HG03097 (cell line): ENCODE data around the gene BTBD18.

Experiments
- ATAC-seq: cut with Tn5 transposase; IDR thresholded peaks from one replicate; pipeline ENCODE4 v1.9.1; 2021; ENCODE audit not compliant: unreplicated experiment, low FRiP score

Gene BTBD18

DNA sequence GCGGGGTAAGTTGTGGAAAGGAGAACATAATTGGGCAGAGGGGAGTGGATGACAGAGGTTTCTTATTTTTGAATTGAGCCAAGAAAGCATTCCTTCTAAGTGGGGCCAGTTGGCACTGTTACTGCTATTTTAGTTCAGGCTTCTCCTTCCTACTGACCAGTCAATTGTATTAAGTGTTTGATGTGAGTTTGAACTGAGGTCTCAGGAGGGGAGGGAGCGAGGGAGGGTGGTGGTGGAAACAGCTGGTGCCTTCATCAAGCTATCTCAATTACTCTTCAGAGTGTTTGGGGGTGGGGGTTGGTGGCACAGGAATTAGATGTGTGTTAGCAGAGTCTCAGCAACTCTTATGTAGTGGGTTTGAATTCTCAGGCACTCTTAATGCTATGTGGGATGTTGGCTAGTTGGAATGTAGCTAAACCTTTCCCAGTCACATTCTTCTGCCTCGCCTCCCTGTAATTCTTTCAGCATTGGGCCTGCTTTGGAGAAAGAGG lies 24.5 kb upstream of the BTBD18 start:
- ATAC-seq: no peak

DNA sequence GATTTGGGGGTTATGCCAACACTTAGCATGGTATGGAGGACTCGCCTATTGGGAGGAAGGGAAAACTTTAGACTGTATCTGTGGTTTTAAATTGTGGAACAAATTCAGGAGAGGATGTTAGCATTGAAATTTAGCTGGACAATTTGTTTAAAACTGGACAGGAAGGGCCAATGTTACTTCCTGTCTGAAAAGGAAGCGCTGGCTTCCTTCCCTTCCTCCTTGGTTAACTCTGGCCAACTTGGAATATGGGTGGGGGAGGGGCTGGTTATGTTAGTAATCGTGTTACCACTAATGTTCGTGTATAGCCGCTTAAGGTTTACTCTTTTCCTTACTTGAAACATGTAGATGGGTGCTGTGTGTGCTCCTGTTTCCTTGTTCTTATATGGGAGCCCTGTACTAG lies 23.9 kb upstream of the BTBD18 start:
- no peak for ATAC-seq

DNA sequence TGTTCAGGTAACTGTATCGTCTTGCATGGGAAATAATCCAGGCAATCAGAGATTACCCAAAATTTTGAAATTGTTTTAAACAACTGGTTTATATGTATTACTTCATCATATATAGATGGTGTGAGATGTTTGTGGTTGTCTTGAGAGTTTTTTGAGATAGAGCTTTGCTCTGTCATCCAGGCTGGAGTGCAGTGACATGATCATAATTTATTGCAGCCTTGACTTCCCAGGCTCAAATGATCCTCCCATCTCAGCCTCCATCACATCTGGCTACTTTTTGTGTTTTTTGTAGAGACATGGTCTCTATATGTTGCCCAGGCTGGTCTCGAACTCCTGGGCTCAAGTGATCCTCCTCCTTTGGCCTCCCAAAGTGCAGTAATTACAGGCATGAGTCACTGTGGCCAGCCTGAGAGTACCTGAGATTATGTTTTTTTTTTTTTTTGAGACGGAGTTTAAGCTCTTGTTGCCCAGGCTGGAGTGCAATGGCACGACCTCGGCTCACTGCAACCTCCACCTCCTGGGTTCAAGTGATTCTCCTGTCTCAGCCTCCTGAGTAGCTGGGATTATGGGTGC lies 21.5 kb upstream of the BTBD18 start:
- ATAC-seq: no peak

DNA sequence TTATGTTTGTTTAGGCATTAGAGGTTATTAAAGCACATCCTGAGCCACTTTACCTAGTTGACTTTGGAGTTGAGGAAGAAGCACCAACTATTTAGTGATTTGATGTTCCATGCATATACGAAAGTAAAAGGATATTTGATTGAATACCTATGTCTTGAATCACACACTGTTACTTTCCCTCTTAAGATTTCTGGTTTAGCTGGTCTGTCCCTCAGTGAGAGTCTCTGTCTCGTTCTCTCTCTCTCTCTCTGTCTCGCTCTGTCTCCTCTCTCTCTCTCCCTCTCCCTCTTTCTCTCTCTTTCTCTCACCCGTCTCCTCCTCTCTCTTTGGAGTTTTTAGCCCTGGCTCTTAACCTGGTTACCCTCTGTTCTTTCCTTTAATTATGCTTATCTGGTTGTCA lies 20.9 kb upstream of the BTBD18 start:
- no peak for ATAC-seq

DNA sequence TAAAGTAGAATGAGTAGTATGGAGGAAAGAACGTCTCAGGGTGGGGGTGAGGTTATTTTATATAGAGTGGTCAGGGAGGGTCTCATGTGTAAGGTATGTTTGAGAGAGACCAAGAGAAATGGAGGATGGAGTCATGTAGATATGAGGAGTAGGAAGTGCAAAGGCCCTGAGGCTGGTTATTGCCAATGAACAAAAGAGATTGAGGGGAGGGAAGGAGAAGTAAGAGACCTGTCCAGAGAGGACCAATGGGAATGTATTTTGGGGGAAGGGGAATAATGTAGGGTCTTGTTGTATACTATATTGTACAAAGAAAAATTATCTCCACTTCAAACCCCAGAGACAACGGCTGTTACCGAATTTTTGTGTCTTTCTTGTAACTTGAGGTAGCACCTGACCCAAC lies 19.7 kb upstream of the BTBD18 start:
- ATAC-seq: no peak

DNA sequence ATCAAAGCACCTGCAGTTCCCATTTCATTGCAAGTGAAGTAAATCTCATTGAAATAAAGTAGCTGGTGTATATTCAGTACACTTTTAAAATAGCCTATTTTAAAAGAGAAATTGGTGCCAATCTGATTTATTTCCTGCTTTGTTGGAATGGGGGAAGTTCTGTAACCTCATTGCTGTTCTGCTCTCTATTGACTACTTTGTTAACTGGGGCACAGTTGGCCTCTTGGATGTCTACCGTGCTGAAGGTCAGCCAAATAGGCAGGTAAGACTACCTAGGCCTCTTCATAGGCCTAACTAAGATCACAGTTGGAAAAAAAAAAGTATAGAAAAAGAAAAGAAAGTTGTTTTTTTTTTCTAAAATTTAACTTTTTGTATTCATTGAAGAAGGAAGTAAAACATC lies 19.2 kb upstream of the BTBD18 start:
- no peak for ATAC-seq

DNA sequence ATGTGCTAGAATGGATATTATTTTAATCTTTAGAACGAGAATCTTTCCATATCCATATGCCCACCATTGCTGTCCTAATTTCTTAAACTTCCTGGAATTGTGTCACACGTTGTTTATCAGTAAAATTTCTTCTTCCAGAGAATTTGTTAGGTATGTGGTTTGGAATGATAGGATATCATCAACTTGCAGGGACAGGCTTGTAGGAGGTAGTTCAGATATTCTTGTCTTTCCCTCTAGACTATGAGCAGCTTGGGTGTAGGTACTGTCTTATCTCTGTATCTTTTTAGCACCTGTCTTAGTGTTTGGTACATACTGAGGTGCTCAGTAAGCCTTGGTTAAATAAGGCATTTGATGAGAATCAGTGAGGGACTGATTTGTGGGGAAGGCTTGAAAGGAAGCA lies 13.4 kb upstream of the BTBD18 start:
- ATAC-seq: no peak

DNA sequence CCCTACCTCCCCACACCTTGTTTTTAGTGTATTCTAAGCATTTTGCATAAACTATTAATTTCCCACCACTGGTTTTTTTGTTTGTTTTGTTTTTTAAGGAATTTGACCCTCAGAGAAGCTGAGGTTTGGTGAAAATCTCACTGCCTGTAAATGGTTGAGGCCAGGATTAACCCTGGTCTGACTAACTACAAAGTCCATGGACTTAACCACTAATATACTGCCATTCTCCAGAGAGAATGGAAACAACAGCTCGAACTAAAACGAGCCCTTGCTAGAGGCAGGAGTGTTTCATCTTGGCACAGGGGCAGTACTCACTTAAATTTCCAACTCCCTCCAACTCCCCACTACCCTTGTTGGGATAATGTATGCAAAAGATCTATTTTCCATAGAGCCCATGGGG lies 12.9 kb upstream of the BTBD18 start:
- ATAC-seq: no peak

DNA sequence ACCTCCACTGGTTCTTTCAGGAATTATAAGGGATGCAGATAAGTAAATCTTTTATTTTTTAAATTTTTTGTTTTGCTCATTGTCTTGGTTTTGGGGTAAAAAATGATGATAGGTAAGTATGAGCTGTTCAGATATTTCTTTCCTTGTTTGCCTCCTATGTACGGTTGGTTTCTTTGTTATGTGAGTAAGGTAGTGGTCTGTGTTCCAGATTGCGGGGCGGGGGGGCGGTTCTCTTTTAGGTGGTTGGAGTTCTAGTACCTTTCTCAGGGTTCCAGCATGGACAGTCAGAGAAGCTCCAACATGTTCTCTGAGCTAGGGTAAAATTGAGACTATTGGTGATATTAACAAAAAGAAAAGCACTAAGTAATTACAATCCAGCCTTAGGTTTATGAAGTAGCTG lies 12.4 kb upstream of the BTBD18 start:
- no peak for ATAC-seq

DNA sequence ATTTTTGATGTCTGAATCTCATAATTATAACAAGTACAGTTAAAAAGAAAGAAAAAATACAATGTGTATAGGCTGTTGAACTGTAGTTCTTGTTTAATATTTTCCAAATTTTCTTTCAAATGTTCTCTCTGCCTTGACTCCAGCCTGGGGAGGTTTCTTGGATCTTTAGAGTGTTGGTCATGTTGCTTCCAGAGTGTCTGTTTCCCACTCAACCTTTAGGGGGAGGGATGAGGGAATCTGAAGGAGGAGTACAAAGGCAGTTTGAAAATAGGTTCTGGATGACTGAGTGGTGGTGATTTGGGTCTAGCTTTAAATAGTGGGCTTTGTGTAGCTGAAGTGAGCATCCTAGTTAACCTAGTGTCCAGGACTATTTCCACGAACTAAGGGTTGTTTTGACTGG lies 11.9 kb upstream of the BTBD18 start:
- no peak for ATAC-seq

DNA sequence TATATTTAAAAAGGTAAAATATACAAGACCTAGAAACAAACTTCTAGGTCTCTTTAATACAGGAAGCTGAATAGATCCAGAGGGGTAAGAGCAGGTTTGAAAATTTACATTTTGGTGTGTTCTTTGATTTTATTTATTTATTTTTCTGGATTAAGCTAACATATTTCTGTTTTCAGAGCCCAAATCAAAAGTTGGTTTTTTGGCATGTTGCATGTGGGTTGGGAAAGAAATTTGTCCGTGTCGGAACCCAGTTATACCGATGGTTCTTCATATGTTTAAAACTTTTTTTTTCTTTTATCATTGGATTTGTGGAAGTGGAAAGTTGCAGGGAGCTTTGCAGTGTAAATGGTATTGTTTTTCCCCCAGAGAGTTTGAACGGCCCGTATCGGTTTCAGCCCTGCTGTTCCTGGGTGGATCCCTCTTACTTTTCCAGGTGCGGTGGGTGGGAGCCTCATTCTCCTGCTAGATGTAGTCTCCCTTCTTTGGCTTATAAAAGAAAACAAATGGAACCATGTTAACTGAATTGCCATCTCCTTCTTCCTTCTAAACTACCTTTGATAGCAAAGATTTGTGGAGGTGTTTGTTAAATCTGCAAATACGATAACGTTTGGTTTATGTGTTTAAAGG lies 10.7 kb upstream of the BTBD18 start:
- ATAC-seq: no peak

DNA sequence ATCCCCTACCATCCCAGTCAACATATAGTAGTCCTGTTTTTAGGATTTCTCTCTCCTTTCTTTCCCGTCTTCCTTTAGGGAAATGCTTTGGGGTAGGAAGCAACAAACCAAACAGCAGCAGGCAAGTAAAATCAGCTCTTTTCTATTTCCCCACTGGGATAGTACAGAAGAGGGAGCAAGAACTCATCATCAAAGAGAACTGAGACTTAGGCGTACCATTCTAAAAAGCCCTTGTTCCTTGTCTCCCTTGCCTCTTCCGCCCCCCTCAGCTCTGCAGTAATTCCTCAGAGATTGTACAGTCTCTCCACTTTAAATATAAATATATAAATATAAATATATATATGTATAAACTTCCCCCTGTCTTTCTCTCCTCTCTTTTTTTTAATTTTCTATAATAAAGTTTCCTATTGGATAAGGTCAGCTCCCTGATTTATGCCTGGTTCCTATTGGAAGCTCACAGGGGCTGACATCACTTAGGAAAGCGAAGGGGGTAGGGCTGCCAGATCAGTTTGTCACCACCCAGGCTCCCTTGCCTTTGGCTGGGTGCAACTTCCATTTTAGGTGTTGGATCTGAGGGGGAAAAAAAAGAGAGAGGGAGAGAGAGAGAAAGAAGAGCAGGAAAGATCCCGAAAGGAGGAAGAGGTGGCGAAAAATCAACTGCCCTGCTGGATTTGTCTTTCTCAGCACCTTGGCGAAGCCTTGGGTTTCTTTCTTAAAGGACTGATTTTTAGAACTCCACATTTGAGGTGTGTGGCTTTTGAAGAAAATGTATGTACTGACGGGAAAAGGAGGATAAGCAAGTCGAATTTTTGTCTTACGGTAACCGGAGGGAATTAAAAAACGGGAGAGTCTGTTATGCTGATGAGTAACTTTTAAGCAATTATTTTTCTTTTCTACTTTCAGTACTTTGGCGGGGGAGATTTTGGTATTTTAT lies 9.9 kb upstream of the BTBD18 start, which contains the start of gene CTNND1:
Gene CTNND1, plus strand, starts transcription at position 502 of the 934 bp plus-strand sequence. CDS start 29,677 bp downstream, outside the sequence.
- peak; percentile 85 for ATAC-seq

DNA sequence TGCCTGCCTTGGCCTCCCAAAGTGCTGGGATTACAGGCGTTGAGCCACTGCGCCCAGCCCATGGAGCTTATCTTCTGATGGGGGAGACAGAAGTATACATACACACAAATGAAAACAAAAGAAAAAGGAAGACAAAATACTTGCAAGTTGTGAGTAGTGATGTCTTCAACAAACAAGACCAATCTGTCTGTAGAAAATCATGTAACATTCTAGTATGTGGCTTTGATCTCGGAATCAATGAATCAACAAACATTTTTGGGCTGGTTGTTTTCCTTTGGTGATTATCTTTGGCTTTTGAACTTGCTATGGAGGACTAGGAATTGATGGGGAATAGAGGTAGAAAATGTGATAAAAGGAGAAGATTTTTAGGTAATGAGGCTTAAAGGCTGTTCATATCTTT lies 6.6 kb upstream of the BTBD18 start:
- no peak for ATAC-seq

DNA sequence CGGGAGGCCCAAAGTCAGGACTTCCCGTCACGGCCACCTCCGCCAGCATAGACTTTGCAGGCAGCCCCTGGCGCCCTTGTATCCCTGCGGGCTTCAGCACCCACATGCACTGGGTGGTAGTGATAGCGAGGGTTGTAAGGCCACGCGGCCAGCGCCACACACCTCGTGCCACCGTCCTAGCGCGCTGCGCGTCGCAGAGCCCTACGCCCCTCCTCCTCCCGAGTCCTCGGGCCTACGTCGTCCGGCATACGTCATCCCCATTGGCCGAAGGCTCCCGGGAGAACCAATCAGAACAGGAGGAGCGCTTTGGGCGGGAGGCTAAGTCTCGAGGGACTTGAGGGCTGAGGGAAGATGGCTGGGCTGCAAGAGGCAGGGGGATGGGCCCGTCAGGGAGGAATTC lies 1.3 kb upstream of the BTBD18 start:
- ATAC-seq: no peak

DNA sequence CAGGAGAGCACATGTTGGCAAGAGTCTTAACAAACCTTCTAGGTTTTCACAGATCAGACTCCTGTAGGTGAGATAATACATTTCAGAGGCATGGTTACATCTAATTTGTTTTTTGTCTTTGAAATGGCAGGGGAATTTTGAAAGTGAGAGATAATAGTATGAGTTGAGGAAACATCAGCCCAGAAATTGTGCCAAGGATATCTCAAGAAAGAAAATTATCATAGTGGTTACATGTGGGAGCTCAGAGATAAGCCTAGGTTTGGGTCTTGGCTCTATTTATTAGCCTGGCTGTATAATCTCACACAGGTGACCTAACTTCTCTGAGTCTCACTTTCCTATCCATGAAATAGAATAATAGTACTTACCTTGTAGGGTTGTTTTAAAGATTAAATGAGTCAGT lies 443 bp downstream of the BTBD18 start:
- no peak for ATAC-seq

DNA sequence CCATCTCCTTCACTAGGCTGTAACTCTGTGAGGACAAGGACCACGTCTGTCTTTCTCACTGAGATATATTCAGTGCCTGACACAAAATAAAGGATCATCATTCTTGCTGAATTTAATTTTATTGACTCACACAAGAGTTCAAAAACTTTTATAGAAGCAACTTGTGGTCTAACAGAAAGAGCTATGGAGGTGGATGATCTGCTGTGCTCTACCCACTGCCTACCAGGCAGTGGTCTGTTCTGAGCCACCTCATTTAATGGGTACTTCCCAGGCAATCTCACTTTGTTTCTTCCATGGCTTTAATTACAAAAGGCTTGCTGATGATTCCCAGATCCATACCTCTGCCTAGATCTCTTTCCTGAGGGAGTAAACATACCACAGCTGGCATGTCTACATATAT lies 4.7 kb downstream of the BTBD18 start:
- no peak for ATAC-seq

DNA sequence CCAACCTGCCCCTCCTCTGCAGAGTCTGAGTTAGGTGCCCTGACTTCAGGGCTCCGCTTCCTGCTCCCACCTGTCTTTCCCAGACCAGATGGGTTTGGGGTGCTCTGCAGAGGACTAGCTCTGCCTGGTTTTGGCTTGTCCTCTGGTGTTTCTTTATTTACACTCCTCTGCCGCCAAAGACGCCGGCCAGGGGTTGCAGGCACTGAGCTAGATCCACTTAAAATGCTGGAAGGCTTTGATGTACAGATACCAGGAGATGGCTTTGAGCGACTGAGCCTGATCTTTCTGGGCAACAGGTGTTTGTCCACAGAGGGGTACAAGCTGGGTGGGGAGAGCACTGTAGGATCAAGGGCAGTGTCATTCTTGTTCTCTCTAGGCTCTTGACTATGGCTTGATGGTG lies 6.4 kb downstream of the BTBD18 start:
- ATAC-seq: no peak

DNA sequence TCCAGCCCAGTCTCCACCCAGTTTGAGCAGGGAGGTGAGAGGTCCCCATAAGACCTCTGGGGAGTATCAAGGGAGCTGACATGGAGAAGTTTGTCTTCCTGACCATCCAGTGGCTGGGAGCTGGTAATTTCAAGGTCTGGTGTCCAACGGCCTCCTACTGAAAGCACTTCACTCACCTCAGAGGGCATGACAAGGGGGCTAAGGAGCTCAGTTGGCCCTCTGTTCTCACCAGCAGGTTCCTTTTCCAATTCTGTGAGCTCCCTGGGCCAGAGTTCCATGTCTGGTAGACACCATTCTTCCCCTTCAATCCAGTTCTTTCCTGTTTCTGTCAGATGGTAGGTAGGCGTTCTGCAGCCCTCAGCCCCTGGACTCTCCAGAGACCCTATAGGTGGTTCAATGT lies 7.3 kb downstream of the BTBD18 start:
- no peak for ATAC-seq

DNA sequence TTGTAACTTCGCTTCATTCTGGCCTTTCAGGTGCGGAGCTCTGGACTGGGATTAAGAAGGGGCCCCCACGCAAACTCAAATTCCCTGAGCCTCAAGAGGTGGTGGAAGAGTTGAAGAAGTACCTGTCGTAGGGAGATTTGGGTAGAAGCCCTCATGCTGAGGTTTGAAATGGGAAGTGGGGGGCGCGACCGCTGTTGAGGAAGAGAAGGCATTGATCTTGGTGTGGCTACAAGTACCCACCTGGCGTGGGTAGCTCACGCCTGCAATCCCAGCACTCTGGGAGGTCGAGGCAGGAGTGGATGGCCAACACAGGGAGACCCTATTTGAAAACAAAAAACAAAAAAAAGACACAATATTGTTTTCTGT lies 9.5 kb downstream of the BTBD18 start:
- no peak for ATAC-seq

DNA sequence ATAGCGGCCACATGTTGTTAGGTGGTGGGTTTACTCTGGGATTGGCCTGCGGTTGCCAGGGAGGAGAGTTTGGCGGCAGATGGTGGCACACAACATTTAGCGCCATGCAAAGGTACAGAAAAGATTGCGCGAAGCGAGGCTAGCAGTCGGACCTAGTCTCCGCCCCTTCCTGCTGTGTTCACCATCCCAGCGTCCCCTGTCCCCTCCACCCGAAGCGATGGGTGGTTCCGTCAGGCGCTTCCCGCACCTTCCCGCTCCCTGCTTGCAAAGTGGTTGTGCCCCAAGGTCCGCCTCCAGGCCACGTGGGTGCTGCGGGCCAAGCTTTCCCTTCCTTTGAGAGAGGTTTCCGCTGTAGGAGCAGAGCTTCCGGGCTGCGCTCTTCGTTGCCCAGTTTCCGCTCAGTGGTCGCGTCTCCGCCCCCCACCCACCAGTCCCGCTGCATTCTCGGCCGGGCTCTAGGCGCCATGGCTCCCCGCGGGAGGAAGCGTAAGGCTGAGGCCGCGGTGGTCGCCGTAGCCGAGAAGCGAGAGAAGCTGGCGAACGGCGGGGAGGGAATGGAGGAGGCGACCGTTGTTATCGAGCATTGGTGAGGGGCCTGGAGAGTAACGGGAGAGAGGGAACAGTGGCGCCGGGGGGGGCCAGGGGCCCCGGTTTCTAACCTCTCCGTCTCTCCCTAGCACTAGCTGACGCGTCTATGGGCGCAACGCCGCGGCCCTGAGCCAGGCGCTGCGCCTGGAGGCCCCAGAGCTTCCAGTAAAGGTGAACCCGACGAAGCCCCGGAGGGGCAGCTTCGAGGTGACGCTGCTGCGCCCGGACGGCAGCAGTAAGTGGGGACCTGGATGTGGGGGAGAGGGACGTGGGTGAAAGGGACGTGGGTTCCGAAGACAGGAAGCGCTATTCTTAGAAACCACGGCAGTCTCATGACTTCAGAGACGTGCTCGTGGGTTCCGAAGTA lies 10.2 kb downstream of the BTBD18 start, which contains the start of gene SELENOH:
Gene SELENOH, plus strand, starts transcription at position 360 of the 955 bp plus-strand sequence. Its CDS starts 105 bp downstream, at position 465.
- ATAC-seq: peak; percentile 85
